CD4-positive, alpha-beta T cell (primary cell): ENCODE data around the gene CTIF. TPM values are rescaled to one million over a fixed set of nuclear protein-coding genes. Genes with fewer than 3 reads are reported as not detected.

Source experiments
- ATAC-seq: fragments of 200-7000 bp; cut with Tn5 transposase; one replicate; pipeline ENCODE4 v1.10.0; 2022; ENCODE audit warnings: mild to moderate bottlenecking; ENCODE audit not compliant: poor library complexity
- CTCF ChIA-PET: fragments of 350-600 bp; sonication (Branson Sonifier 250); formaldehyde crosslinking; loops from one replicate; lab custom pipeline; 2021; ENCODE audit warnings: antibody characterized with exemption, inconsistent platforms; lab: Charles Lee
- POLR2A ChIA-PET: fragments of 350-600 bp; sonication (Branson Sonifier 250); formaldehyde crosslinking; loops from one replicate; lab custom pipeline; 2021; ENCODE audit warnings: antibody characterized with exemption, inconsistent platforms; lab: Charles Lee
- DNase-seq, 14 experiments: peaks; one replicate each; pipeline ENCODE4 v3.0.0-alpha.2; 2013 to 2020; ENCODE audit warnings: mixed read lengths in 2 of 14
- H3K27ac ChIP-seq, 2 donors: one replicate each; pipeline versions ENCODE4 v1.5.1 to v1.7.0; 2013; ENCODE audit warnings: low read length in 2 of 2, low read depth in 1 of 2, mild to moderate bottlenecking in 1 of 2
- H3K27me3 ChIP-seq, 2 experiments: 1 replicate in 1 of 2; 2 replicates in 1 of 2; pipeline versions ENCODE4 v1.6.1 to v1.7.0; 2013; ENCODE audit warnings: low read length in 2 of 2, control low read depth in 1 of 2, mild to moderate bottlenecking in 1 of 2, moderate library complexity in 1 of 2; ENCODE audit not compliant: insufficient read depth in 2 of 2, control insufficient read depth in 1 of 2
- H3K36me3 ChIP-seq: one replicate; pipeline ENCODE4 v1.6.1; 2013; ENCODE audit warnings: low read length, control low read depth; ENCODE audit not compliant: insufficient read depth
- H3K4me1 ChIP-seq: one replicate; pipeline ENCODE4 v1.6.1; 2013; ENCODE audit warnings: low read length, control low read depth; ENCODE audit not compliant: insufficient read depth
- H3K4me3 ChIP-seq: one replicate; pipeline ENCODE4 v1.5.1; 2013; ENCODE audit warnings: mild to moderate bottlenecking, low read length, moderate library complexity
- H3K9me3 ChIP-seq, 2 experiments: 1 replicate in 1 of 2; 2 replicates in 1 of 2; pipeline versions ENCODE4 v1.6.1 to v1.7.0; 2013; ENCODE audit warnings: low read length in 2 of 2, mild to moderate bottlenecking in 2 of 2, control low read depth in 1 of 2, moderate library complexity in 1 of 2; ENCODE audit not compliant: control insufficient read depth in 1 of 2, insufficient read depth in 1 of 2
- H3K27ac Mint-ChIP-seq: one replicate; pipeline ENCODE4 v1.8.0; 2020; ENCODE audit warnings: mixed read lengths
- H3K27me3 Mint-ChIP-seq: one replicate; pipeline ENCODE4 v1.8.0; 2021; ENCODE audit warnings: mixed read lengths
- H3K36me3 Mint-ChIP-seq: one replicate; pipeline ENCODE4 v1.8.0; 2021; ENCODE audit warnings: low read depth, mixed read lengths
- H3K4me1 Mint-ChIP-seq: one replicate; pipeline ENCODE4 v1.8.0; 2021; ENCODE audit warnings: low read depth, mixed read lengths
- H3K4me3 Mint-ChIP-seq: one replicate; pipeline ENCODE4 v1.8.0; 2020; ENCODE audit warnings: mild to moderate bottlenecking, mixed read lengths
- H3K9me3 Mint-ChIP-seq: one replicate; pipeline ENCODE4 v1.8.0; 2020; ENCODE audit warnings: mixed read lengths
- intact Hi-C, 2 experiments: fragments of 100-400 bp; cut with DNase I in 1 of 2; cut with micrococcal nuclease in 1 of 2; formaldehyde crosslinking; loops; one replicate each; pipeline versions ENCODE4 v1.15.1 to v1.9.0; 2023 to 2025; cut with DNase I, micrococcal nuclease
- total RNA-seq, 174 experiments: library from RNA in 2 of 174; stranded (reverse) in 2 of 174; gene quantifications; one replicate each; pipeline ENCODE4 v1.2.3 and lab custom pipeline; 2021 to 2026
- TF ChIP-seq, protein P1 (sequence below): fragments of 200-600 bp; IDR thresholded peaks from one replicate; pipeline ENCODE4 v1.8.0; 2022; ENCODE audit warnings: antibody characterized with exemption, mild to moderate bottlenecking

CTIF gene
- total RNA-seq, 2 experiments from 2014 or later = 1.1 to 2.9 TPM

DNA sequence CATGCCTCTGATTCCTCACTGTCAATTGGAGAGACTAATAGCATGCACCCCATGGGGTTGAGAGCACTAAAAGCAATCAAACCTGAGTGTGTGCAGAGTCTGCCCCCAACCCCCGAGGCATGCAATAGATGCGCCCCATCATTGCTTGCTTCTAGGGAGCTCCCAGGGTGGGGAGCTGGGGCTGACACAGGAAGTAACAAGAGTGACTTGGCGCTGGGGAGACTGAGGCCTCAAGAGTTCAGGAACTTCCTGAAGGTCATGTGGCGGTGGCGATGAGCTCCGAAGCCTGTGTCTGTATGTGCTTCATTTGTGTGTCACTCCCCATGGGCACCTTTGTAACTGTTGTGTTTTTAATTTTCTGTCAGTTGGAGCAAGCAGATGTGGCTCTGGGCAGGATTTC, 61.2 kb downstream of the CTIF start:
- no peaks in the 10 kb centered on the region for H3K4me1 Mint-ChIP-seq
- no peaks in the 10 kb centered on the region for H3K36me3 Mint-ChIP-seq
- Histone ChIP-seq H3K4me3 (no peak overlapping the region), H3K9me3 (peaks cover 0 to 1% of the 10 kb centered on the region in 2 experiments), H3K36me3 (no peaks in the 10 kb centered on the region), H3K4me1 (no peaks in the 10 kb centered on the region), H3K27me3 (no peaks in the 10 kb centered on the region), H3K27ac (no peak overlapping the region)
- intact Hi-C loops = no loop called here
- H3K9me3 Mint-ChIP-seq = no peaks in the 10 kb centered on the region
- DNase-seq (no peak), ATAC-seq (no peak)
- no peak overlapping the region for H3K4me3 Mint-ChIP-seq
- ChIA-PET CTCF (no interaction called here), POLR2A (no interaction called here)
- H3K27me3 Mint-ChIP-seq = no peaks in the 10 kb centered on the region
- TF ChIP-seq, protein P1, sequence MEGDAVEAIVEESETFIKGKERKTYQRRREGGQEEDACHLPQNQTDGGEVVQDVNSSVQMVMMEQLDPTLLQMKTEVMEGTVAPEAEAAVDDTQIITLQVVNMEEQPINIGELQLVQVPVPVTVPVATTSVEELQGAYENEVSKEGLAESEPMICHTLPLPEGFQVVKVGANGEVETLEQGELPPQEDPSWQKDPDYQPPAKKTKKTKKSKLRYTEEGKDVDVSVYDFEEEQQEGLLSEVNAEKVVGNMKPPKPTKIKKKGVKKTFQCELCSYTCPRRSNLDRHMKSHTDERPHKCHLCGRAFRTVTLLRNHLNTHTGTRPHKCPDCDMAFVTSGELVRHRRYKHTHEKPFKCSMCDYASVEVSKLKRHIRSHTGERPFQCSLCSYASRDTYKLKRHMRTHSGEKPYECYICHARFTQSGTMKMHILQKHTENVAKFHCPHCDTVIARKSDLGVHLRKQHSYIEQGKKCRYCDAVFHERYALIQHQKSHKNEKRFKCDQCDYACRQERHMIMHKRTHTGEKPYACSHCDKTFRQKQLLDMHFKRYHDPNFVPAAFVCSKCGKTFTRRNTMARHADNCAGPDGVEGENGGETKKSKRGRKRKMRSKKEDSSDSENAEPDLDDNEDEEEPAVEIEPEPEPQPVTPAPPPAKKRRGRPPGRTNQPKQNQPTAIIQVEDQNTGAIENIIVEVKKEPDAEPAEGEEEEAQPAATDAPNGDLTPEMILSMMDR = no peak
- H3K27ac Mint-ChIP-seq = no peak overlapping the region

DNA sequence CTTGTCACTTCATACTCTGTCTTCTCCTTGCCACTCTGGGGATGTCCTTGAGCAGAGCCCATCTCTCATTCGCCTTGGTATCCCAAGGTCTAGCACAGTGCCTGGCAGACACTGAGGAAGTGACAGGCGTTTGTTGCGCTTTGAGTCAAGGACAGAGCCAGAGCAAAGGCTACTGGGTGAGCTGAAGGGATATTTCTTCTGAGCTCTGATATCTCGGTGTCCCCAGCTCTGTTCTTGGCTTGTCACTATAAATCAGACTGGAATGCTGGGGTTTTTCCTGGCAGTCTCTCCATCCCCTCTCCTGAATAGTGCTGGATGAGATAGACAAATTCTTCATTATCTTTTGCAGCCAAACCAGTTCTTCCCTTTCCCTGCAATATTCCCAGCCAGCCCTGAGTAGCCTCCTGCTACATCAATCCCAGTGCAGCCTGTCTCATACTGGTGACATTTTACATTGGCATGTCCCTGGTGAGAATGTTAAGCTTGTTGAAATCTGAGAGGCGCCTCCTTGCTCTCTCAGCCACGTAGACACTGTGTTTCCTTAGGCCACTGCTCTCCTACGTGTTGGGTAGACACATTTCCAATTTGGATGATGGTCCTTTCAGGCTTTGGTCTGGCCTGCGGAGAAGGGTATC, 61.7 kb downstream of the CTIF start:
- DNase-seq = no peak
- Mint-ChIP-seq H3K27ac (no peak overlapping the region), H3K4me3 (no peak overlapping the region), H3K36me3 (no peaks in the 10 kb centered on the region), H3K4me1 (no peaks in the 10 kb centered on the region), H3K27me3 (no peaks in the 10 kb centered on the region), H3K9me3 (no peaks in the 10 kb centered on the region)
- Histone ChIP-seq H3K4me1 (no peaks in the 10 kb centered on the region), H3K9me3 (no peaks in the 10 kb centered on the region), H3K4me3 (no peak overlapping the region), H3K27me3 (no peaks in the 10 kb centered on the region), H3K27ac (no peak overlapping the region), H3K36me3 (no peaks in the 10 kb centered on the region)
- ChIA-PET POLR2A (no interaction called here), CTCF (no interaction called here)
- TF ChIP-seq, protein P1 = no peak
- intact Hi-C loops = no loop called here
- ATAC-seq = no peak

- H3K4me1 Mint-ChIP-seq = no peaks in the 10 kb centered on the region
- POLR2A ChIA-PET = no interaction called here
Observed at GRCh38 chr18:48601343-48601742, 62.5 kb downstream of the CTIF start.

More at GRCh38 chr18:48601343-48601742, 62.5 kb downstream of the CTIF start:
- no peak for ATAC-seq
- CTCF ChIA-PET = no interaction called here
- no peaks in the 10 kb centered on the region for H3K4me1 ChIP-seq
- H3K9me3 ChIP-seq = no peaks in the 10 kb centered on the region
- H3K36me3 ChIP-seq = no peaks in the 10 kb centered on the region
- no peak overlapping the region for H3K27ac ChIP-seq
- H3K36me3 Mint-ChIP-seq = no peaks in the 10 kb centered on the region
- H3K27me3 ChIP-seq = no peaks in the 10 kb centered on the region
- H3K27ac Mint-ChIP-seq = no peak overlapping the region
- no peak for DNase-seq
- H3K27me3 Mint-ChIP-seq = no peaks in the 10 kb centered on the region
- TF ChIP-seq, protein P1 = no peak
- H3K4me3 Mint-ChIP-seq = no peak overlapping the region
- intact Hi-C loops = no loop called here
- H3K4me3 ChIP-seq = no peak overlapping the region
- no peaks in the 10 kb centered on the region for H3K9me3 Mint-ChIP-seq
